Activated CD4-positive, alpha-beta T cell treated with anti-CD3 and anti-CD28 coated beads, Interleukin-2, amount 50 U/mL, for 16 hours (primary cell): Measurements from ENCODE around the gene SERHL2.
"Not testable (repeated sequence)": the region's sequence is repeated elsewhere in the genome, so short reads cannot be mapped to it uniquely, and the experiment has no call there.

Source experiments
- DNase-seq: peaks from one replicate; pipeline ENCODE4 v3.0.0-alpha.2; 2020

The SERHL2 gene

DNA sequence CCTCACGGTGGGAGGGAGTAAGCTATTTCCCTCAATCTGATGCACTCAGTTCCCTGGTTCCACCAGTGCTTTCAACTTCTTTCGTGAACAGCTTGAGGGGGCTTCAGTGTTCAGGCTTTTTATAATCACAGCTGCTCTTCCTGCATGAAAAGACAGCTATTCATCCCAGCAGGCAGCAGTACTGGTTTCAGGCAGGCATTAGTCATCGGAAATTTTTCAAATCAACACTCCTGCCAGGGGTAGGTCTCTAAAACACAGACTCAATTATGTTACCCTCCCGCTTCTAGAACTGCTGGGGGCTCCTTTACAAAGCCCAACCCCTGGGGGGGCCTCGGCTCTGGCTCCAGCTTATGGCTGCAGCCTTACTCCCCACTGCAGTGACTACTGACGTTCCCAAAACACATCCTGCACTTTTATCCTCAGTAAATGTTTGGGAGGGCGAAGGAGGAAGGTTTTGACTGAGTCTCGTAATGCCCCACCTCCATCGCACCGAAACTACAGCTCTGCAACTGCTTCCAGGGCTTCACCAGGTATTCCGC, 55.1 kb downstream of the SERHL2 start:
- no peak for DNase-seq

DNA sequence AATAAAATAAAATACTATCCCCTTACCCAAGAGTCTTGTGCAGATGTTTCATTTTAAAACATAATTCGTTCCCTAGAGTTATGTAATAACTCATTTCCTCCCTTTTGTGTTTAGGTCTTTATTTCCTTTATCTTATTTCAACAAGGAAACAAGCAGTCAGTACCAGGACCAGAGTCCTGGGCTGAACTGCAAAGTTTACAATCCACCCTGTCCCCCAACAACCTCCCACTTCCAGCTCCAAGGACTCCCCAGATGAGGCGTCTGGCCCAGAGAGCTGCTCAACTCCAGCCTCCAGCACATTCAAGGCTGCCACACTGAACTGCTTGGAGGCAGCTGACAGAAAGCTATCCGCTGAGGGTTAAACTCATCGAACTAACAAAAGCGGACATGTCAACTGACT, 56.4 kb downstream of the SERHL2 start:
- no peak for DNase-seq

DNA sequence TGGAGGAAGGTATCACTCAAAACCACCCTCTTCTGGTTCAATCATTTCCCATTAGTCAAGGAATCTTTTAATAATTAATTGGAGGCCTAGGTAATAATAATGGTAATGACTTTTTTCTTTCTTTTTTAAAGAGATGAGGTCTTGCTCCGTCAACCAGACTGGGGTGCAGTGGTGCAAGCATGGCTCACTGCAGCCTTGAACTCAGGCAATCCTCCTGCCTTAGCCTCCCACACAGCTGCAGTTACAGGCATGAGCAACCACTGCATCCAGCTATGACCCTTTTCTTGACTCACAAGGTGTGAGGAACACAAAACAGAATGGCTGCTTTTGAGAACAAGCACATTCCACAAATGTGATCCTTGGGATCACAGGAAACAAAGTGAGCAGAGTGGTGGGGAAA, 57.3 kb downstream of the SERHL2 start:
- no peak for DNase-seq

DNA sequence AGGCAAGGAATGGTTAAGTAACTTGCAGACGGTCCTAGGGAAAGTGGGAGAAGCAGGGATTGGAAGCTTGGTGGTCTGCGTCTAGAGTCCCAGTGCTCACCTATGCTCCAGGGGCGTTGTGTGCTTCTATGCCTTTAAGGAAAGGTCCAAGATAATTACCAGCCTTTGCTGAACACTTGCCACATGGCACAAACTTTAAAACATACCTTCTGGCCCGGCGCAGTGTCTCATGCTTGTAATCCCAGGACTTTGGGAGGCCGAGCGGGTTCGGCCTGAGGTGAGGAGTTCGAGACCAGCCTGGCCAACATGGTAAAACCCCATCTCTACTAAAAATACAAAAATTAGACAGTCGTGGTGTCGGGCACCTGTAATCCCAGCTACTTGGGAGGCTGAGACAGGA, 58.6 kb downstream of the SERHL2 start:
- no peak for DNase-seq

DNA sequence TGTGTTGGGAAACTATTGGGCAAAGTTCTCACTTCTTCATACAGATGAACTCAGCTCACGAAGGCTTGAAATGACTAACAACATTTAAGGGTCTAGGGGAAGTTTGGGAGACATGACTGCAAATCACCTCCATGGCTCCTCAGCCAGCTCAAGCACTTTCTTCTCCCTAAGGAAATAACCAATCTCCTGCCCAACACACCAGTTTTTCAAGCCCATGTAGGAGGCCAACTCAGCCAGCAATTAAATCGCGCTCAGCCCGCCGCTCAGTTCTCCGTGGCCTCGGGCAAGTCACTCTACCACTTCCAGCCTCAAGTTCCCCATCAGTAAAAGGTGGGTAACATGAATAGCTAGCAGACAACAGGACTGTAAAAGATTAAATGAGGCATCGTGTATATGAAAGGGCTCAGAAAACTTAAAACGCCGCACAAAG, 60.1 kb downstream of the SERHL2 start:
- peak; percentile 49 for DNase-seq

GRCh38 chr22:42614312-42615091, 60.7 kb downstream of the SERHL2 start, which contains the start of gene POLDIP3:
POLDIP3 (minus strand) TSS chr22:42614883; CDS start chr22:42614857, 26 bp downstream.
- peak; percentile 99 for DNase-seq

DNA sequence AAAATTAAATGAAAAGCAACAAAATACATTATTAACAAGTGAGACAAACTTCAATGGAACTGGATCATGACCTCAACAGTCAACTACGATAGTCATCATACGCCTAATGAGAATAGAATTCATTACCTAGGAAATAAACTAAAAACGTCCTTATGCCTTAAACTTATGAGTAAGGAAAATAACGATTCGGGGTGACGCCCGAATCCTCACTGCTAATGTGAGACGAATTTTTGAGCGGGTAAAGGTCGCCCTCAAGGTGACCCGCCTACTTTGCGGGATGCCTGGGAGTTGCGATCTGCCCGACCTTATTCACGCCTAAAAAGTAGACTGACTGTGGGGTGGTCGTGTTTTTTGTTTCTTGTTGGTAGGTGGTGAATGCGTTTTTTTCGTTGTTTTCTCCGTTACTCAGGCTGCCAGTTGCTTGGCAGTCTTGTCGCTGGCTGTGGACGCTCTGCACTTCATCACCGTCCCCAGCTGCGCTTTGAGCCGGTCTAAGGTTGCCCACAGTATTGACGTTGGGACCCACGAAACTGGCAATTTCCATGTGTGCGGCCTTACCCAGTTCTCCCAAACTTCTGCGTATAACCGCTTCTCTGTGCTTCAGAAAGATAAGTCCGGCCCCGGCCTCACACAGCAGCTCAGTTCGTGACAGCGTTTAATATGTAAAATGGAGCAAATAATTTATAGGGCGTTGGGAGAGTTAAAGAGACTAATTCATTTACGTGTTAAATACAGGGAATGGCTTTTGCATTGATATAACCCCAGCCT, 61.5 kb downstream of the SERHL2 start:
- DNase-seq = peak; percentile 98

DNA sequence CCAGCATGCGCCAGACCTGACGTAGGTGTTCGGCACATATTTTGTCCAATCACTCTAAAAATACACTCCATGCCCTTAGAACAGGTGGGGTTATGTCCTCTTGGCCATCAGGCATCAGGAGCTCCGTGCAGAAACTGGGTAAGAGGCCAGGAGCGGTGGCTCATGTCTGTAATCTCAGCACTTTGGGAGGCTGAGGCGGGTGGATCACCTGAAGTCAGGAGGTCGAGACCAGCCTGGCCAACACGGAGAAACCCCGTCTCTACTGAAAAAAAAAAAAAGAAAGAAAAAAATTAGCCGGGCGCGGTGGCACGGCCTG, 62.1 kb downstream of the SERHL2 start:
- not testable (repeated sequence) for DNase-seq

- DNase-seq = no peak
Measured at GRCh38 chr22:42617155-42617983, 63.6 kb downstream of the SERHL2 start.

DNA sequence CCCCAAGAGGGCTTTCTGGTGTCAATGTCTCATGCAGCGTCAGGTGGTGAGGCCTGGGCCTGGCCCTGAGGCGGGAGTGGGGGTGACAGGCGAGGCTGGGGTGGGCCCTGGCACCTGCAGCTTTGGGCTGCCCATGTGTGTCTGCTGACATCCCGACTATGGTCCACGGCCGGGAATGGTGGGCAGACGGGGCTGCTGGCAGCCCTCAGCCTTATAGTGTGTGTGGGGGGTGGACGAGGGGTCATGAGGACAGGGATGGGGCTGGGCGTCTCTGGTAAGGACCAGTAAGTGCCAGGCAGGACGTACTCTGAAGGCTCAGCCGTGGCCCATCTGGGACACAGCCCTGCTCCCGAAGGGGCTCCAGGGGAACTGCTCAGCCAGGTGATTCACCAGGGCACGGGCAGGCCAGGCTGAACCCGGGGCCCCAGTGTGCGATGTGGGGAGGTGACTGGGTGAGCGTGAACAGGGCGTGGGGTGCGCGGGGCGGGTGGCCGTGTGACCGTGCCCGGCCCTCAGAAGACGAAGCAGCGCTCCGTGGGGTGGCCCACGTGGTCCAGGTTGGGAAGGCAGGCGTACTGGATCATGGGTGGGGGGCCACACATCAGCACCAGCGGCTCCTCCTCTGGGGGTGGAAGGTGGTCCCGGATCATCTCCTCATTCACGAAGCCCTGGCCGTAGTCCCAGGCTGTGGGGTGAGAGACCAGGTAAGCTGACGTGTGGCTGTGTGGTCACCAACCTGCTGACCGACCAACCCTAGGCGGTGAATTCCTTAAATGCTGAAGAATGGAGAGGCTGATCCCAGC, 65.7 kb downstream of the SERHL2 start:
- DNase-seq = no peak

GRCh38 chr22:42620084-42620483, 66.3 kb downstream of the SERHL2 start:
- no peak for DNase-seq

GRCh38 chr22:42621505-42622002, 67.8 kb downstream of the SERHL2 start:
- peak; percentile 49 for DNase-seq

DNA sequence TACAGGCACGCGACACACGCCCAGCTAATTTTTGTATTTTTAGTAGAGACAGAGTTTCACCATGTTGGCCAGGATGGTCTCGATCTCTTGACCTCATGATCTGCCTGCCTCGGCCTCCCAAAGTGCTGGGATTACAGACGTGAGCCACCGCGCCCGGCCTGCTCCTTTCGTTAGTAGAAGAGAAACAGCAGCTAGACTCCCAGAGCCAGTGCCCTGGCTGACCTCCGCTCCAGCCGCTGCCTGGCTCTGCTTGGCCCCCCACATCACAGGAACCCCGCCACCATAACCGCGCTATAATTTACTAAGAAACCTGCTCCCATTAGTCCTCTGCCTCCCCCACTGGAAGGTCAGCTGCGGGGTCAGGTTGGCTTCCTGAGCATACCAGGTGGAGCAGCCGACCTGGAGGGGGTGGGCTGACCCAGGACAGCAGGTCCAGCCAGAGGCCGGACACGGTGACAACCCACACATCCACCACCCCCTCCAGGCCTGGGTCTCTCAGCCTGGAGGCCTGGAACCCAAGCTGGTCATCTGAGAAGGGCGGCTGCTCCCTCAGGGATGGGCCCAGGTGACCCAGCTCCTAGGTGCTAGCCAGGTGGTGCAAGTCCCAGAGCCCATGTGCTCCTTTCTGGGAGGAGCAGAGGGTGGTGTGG, 68.4 kb downstream of the SERHL2 start:
- no peak for DNase-seq

DNA sequence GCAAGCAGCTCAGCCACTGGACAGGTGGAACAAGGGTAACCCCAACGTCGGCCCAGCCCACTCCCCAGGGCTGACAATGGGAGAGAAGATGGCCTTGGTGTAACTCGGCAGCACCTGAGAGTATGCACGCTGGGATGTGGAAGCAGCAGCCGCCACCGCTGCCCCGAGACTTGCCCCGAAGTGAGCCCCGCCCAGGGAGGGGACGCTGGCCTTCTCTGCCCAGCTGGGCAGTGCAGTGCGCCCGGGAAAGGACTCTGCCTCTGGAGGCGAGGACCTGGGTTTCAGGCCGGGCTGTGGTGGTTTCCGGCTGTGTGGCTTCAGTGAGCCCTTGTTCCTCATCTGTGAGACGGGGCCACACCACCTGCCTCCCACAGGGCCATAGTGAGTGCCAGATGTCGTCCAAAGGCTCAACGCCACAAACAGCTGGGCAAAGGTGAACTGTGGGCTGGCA, 69.6 kb downstream of the SERHL2 start:
- no peak for DNase-seq
